CD4-positive, CD25-positive, alpha-beta regulatory T cell (primary cell): Measurements from ENCODE around the gene RXFP1. TPM values are rescaled to one million over a fixed set of nuclear protein-coding genes. Genes with fewer than 3 reads are reported as not detected.
A peak's percentile ranks its signal among the peaks of the same experiment; 100 is the strongest.

Source experiments
- ATAC-seq, 2 donors: fragments of 150-1000 bp; cut with Tn5 transposase; one replicate each; pipeline ENCODE4 v1.10.0; 2021; ENCODE audit warnings: low read depth in 2 of 2, moderate number of reproducible peaks in 2 of 2, moderate library complexity in 1 of 2
- DNase-seq, 3 donors: peaks; one replicate each; pipeline versions ENCODE4 v3.0.0 to v3.0.0-alpha.2; 2012 to 2022; ENCODE audit warnings: mixed read lengths in 1 of 3
- H3K27ac ChIP-seq: one replicate; pipeline ENCODE4 v1.7.0; 2013; ENCODE audit warnings: mild to moderate bottlenecking, low read length; ENCODE audit not compliant: insufficient read depth, poor library complexity, severe bottlenecking
- H3K27me3 ChIP-seq: one replicate; pipeline ENCODE4 v1.7.0; 2013; ENCODE audit warnings: low read length; ENCODE audit not compliant: control insufficient read depth, insufficient read depth
- H3K36me3 ChIP-seq: one replicate; pipeline ENCODE4 v1.7.0; 2013; ENCODE audit warnings: mild to moderate bottlenecking, low read length, moderate library complexity; ENCODE audit not compliant: control insufficient read depth, insufficient read depth
- H3K4me1 ChIP-seq: 2 replicates; pipeline ENCODE4 v1.7.0; 2013; ENCODE audit warnings: mild to moderate bottlenecking, low read length; ENCODE audit not compliant: insufficient read depth, control insufficient read depth, poor library complexity, severe bottlenecking
- H3K4me3 ChIP-seq: one replicate; pipeline ENCODE4 v1.7.0; 2013; ENCODE audit warnings: low read depth, mild to moderate bottlenecking, low read length, moderate library complexity
- H3K9me3 ChIP-seq, 2 experiments: 1 replicate in 1 of 2; 2 replicates in 1 of 2; pipeline ENCODE4 v1.7.0; 2013; ENCODE audit warnings: low read length in 2 of 2, mild to moderate bottlenecking in 1 of 2, moderate library complexity in 1 of 2; ENCODE audit not compliant: control insufficient read depth in 2 of 2
- H3K27ac Mint-ChIP-seq, 3 donors: one replicate each; pipeline ENCODE4 v1.8.0; 2020 to 2022; ENCODE audit warnings: mild to moderate bottlenecking in 3 of 3, mixed read lengths in 3 of 3, moderate library complexity in 2 of 3
- H3K27me3 Mint-ChIP-seq: one replicate; pipeline ENCODE4 v1.8.0; 2022; ENCODE audit warnings: mild to moderate bottlenecking, mixed read lengths
- H3K36me3 Mint-ChIP-seq: one replicate; pipeline ENCODE4 v1.8.0; 2020; ENCODE audit warnings: mixed read lengths
- H3K4me1 Mint-ChIP-seq, 4 donors: one replicate each; pipeline ENCODE4 v1.8.0; 2020 to 2022; ENCODE audit warnings: mixed read lengths in 4 of 4, mild to moderate bottlenecking in 1 of 4
- H3K4me3 Mint-ChIP-seq, 4 donors: one replicate each; pipeline ENCODE4 v1.8.0; 2020 to 2022; ENCODE audit warnings: mild to moderate bottlenecking in 4 of 4, mixed read lengths in 4 of 4, moderate library complexity in 3 of 4
- H3K9me3 Mint-ChIP-seq, 7 donors: one replicate each; pipeline ENCODE4 v1.8.0; 2020 to 2022; ENCODE audit warnings: mixed read lengths in 7 of 7, mild to moderate bottlenecking in 3 of 7, moderate library complexity in 2 of 7
- polyA plus RNA-seq, 4 donors: library from polyadenylated mRNA; unstranded; fragments of 300-500 nt; fragmentation: Illumina TruSeq; gene quantifications; one replicate each; pipeline ENCODE4 v1.2.3, GENCODE V29; 2021
- total RNA-seq: library from RNA; stranded (reverse); gene quantifications from one replicate; pipeline ENCODE4 v1.2.3, GENCODE V29; 2022

Gene RXFP1
- total RNA-seq, result not detected
- polyA plus RNA-seq, result not detected

- no peak within 1 kb of the TSS for H3K4me3 Mint-ChIP-seq
- ATAC-seq (no peak), DNase-seq (no peak)
- no peak within 1 kb of the TSS for H3K27ac ChIP-seq
- no peak within 1 kb of the TSS for H3K27ac Mint-ChIP-seq
- no peaks in the 10 kb centered on the region for H3K9me3 ChIP-seq
- no peak within 1 kb of the TSS for H3K4me3 ChIP-seq
- H3K36me3 ChIP-seq, result no peaks in the 10 kb centered on the region
- peaks cover 2% of the 10 kb centered on the region for H3K27me3 ChIP-seq
- no peaks in the 10 kb centered on the region for H3K4me1 Mint-ChIP-seq
- H3K27me3 Mint-ChIP-seq, result peaks cover 5% of the 10 kb centered on the region
- H3K9me3 Mint-ChIP-seq, result peaks cover 0 to 2% (median 0%) of the 10 kb centered on the region in 7 donors
- H3K4me1 ChIP-seq, result no peaks in the 10 kb centered on the region
- no peaks in the 10 kb centered on the region for H3K36me3 Mint-ChIP-seq
These were observed at the start of gene RXFP1 for GRCh38 chr4:158521484-158522088. Gene RXFP1, plus strand, starts transcription at chr4:158521882. Its CDS starts 95 bp downstream, at chr4:158521977.

- H3K36me3 Mint-ChIP-seq, result no peaks in the 10 kb centered on the region
- Histone ChIP-seq H3K36me3 (no peaks in the 10 kb centered on the region), H3K9me3 (no peaks in the 10 kb centered on the region), H3K4me1 (no peaks in the 10 kb centered on the region), H3K27me3 (no peaks in the 10 kb centered on the region), H3K4me3 (no peak overlapping the region), H3K27ac (no peak overlapping the region)
- no peak for ATAC-seq
- no peak overlapping the region for H3K27ac Mint-ChIP-seq
- no peak for DNase-seq
- no peaks in the 10 kb centered on the region for H3K27me3 Mint-ChIP-seq
- H3K4me1 Mint-ChIP-seq, result no peaks in the 10 kb centered on the region
- H3K9me3 Mint-ChIP-seq, result peaks cover 0 to 5% (median 0%) of the 10 kb centered on the region in 7 donors
- H3K4me3 Mint-ChIP-seq, result no peak overlapping the region
These were observed 39.9 kb upstream of the RXFP1 start for GRCh38 chr4:158481811-158482210.

DNA sequence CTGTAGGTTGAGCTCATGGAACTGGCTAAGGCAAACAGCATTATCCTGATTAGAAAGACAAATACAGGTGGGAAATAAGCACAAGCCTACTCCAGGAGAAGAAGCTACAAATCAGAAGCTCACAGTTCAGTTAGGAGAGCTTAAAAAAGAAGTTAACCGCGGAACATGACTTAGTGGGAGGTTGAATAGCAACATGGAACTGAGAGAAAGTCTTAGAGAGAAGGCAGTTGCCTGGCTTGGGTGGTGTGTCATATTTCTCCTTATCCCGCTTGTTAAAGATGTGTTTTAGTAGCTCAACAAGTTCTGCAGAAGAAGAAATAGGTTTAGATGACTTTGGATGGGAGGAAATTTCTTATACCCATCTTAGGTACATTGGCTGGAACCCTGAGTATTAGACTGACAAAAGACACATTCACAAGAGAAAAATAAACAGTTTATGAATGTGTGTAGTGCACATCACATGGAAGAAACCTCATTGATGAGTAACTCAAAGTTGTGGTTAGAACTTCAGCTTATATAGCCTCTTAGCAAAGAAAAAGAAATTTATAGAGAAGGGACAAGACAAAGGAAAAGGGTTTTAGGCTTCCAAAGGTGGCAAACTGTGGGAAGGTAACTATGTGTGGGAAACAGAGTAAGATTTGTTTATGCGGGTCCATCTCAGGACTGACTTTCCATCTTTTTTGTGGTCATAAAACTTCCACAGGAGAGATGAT, 37.4 kb upstream of the RXFP1 start:
- Histone ChIP-seq H3K27ac (no peak overlapping the region), H3K27me3 (no peaks in the 10 kb centered on the region), H3K9me3 (no peaks in the 10 kb centered on the region), H3K4me1 (no peaks in the 10 kb centered on the region), H3K4me3 (no peak overlapping the region), H3K36me3 (no peaks in the 10 kb centered on the region)
- DNase-seq (no peak), ATAC-seq (no peak)
- Mint-ChIP-seq H3K36me3 (no peaks in the 10 kb centered on the region), H3K27ac (no peak overlapping the region), H3K4me3 (no peak overlapping the region), H3K4me1 (no peaks in the 10 kb centered on the region), H3K27me3 (no peaks in the 10 kb centered on the region), H3K9me3 (peaks cover 0 to 11% (median 7%) of the 10 kb centered on the region in 7 donors)

DNA sequence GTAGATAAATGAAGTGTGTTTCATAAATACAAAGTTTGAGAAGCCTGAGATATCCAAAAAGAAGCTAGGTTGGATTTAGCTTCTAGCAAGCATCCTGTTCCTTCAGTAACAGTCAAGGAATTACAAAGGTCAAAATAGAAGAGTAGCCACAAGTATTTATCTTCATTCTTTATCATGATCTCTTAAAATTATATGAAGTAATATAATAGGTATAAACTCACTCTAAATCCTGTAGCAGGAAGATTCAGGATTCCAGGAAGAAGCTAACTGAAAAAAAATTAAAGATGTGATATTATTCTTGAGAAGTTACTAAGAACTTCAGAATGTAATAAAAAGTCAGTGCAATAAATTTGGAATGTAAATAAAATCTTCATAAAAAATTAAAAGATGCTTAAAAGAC, 31.1 kb upstream of the RXFP1 start:
- no peaks in the 10 kb centered on the region for H3K27me3 ChIP-seq
- Mint-ChIP-seq H3K36me3 (no peaks in the 10 kb centered on the region), H3K9me3 (peaks cover 0 to 20% (median 7%) of the 10 kb centered on the region in 7 donors), H3K27me3 (no peaks in the 10 kb centered on the region), H3K27ac (no peak overlapping the region), H3K4me3 (no peak overlapping the region), H3K4me1 (no peaks in the 10 kb centered on the region)
- H3K9me3 ChIP-seq, result no peaks in the 10 kb centered on the region
- no peaks in the 10 kb centered on the region for H3K4me1 ChIP-seq
- no peak overlapping the region for H3K27ac ChIP-seq
- ATAC-seq (no peak), DNase-seq (no peak)
- H3K36me3 ChIP-seq, result no peaks in the 10 kb centered on the region
- H3K4me3 ChIP-seq, result no peak overlapping the region

GRCh38 chr4:158492391-158492790, 29.3 kb upstream of the RXFP1 start:
- Histone ChIP-seq H3K4me3 (no peak overlapping the region), H3K36me3 (no peaks in the 10 kb centered on the region), H3K27ac (no peak overlapping the region), H3K4me1 (no peaks in the 10 kb centered on the region), H3K9me3 (no peaks in the 10 kb centered on the region), H3K27me3 (no peaks in the 10 kb centered on the region)
- ATAC-seq (no peak), DNase-seq (no peak)
- Mint-ChIP-seq H3K9me3 (peaks cover 0 to 20% (median 2%) of the 10 kb centered on the region in 7 donors), H3K4me3 (no peak overlapping the region), H3K27ac (no peak overlapping the region), H3K4me1 (peaks cover 0 to 6% (median 0%) of the 10 kb centered on the region in 4 donors), H3K36me3 (no peaks in the 10 kb centered on the region), H3K27me3 (no peaks in the 10 kb centered on the region)

- Histone ChIP-seq H3K27ac (no peak overlapping the region), H3K36me3 (no peaks in the 10 kb centered on the region), H3K27me3 (no peaks in the 10 kb centered on the region), H3K4me3 (no peak overlapping the region), H3K4me1 (no peaks in the 10 kb centered on the region), H3K9me3 (no peaks in the 10 kb centered on the region)
- H3K36me3 Mint-ChIP-seq, result no peaks in the 10 kb centered on the region
- H3K4me3 Mint-ChIP-seq, result no peak overlapping the region
- H3K9me3 Mint-ChIP-seq, result peaks cover 0 to 4% (median 0%) of the 10 kb centered on the region in 7 donors
- no peak overlapping the region for H3K27ac Mint-ChIP-seq
- peaks cover 0 to 6% (median 0%) of the 10 kb centered on the region in 4 donors for H3K4me1 Mint-ChIP-seq
- ATAC-seq (no peak), DNase-seq (peak in 1 of 3 donors; percentile 21)
- H3K27me3 Mint-ChIP-seq, result no peaks in the 10 kb centered on the region
These were observed 25.5 kb upstream of the RXFP1 start for GRCh38 chr4:158496030-158496741.

DNA sequence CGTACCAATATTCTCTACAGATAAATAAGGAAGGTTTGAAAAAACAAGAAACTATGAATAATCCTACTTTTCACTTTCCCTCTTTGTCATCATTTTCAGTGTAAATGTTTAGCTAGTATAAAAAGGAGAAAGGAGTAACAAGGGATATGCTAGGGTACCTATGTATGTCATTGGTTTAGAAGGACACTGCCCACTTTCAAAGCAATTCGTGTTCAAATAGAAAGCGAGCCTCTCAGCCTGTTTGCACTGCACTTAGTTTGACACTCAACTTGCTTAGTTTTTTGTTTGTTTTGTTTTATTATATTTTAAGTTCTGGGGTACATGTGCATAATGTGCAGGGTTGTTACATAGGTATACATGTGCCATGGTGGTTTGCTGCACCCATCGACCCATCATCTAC, 21.6 kb upstream of the RXFP1 start:
- DNase-seq, result no peak
- ATAC-seq, result no peak
- H3K27ac Mint-ChIP-seq, result no peak overlapping the region

More for the DNA sequence above, 21.6 kb upstream of the RXFP1 start:
- no peaks in the 10 kb centered on the region for H3K4me1 ChIP-seq
- H3K36me3 ChIP-seq, result no peaks in the 10 kb centered on the region
- peaks cover 0 to 6% (median 0%) of the 10 kb centered on the region in 4 donors for H3K4me1 Mint-ChIP-seq
- H3K4me3 Mint-ChIP-seq, result no peak overlapping the region
- no peaks in the 10 kb centered on the region for H3K36me3 Mint-ChIP-seq
- H3K27me3 Mint-ChIP-seq, result no peaks in the 10 kb centered on the region
- no peak overlapping the region for H3K4me3 ChIP-seq
- no peak overlapping the region for H3K27ac ChIP-seq
- H3K27me3 ChIP-seq, result no peaks in the 10 kb centered on the region
- H3K9me3 Mint-ChIP-seq, result peaks cover 0 to 14% (median 4%) of the 10 kb centered on the region in 7 donors
- H3K9me3 ChIP-seq, result no peaks in the 10 kb centered on the region
